ENCODE results near the gene BAZ2A. TPM values are rescaled to one million over a fixed set of nuclear protein-coding genes. Genes with fewer than 3 reads are reported as not detected.
A peak's percentile ranks its signal among the peaks of the same experiment; 100 is the strongest.

The BAZ2A gene
- total RNA-seq, result 116 and 122 TPM in 2 replicates
- long read RNA-seq, partial matches to known transcripts, result 19 of 30 reads
- long read RNA-seq, other reads (novel, unspliced or antisense), result 11 of 30 reads

DNA sequence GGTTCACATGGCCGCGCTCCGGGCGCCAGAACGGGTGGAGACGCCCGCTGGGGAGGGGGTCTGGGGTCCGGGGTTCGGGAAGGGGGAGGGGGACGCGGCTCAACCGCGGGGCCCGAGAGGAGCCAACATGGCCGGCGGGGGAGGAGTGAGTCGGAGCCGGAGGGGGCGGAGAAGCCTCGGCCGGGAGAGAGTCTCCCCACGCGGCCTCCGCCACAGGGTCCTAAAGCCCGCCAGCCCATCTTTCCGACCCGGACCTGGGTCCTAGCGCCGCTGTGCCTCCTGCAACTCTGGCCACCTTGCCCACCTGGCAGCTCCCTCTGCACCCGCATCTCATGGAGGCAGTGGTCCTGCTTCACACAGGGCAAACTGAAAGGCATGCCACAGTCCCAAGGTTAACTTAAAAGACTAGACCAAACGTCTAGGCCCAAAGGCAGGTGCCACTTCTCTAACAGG lies at the start of gene BAZ2A:
Gene BAZ2A, minus strand, starts transcription at position 147 of the 453 bp plus-strand sequence. CDS start 12,796 bp downstream, outside the sequence.
- Mint-ChIP-seq H3K4me3 (peak within 1 kb of the TSS; percentile 97), H3K27ac (ENCODE audit: unreplicated experiment) (peak within 1 kb of the TSS; percentile 95), H3K36me3 (ENCODE audit: low read depth) (no peaks in the 10 kb centered on the region), H3K9me3 (no peaks in the 10 kb centered on the region), H3K4me1 (peaks cover 73% of the 10 kb centered on the region), H3K27me3 (ENCODE audit: low read depth) (no peaks in the 10 kb centered on the region)
- no peak for TF ChIP-seq CTCF (conservative IDR thresholded peaks at IDR 0.05)
- DNase-seq (ENCODE audit: low read depth, low spot score), result peak; percentile 84

- Mint-ChIP-seq H3K36me3 (ENCODE audit: low read depth) (peaks cover 6% of the 10 kb centered on the region), H3K4me3 (peak overlapping the region; percentile 71), H3K4me1 (peaks cover 27% of the 10 kb centered on the region), H3K9me3 (no peaks in the 10 kb centered on the region), H3K27me3 (ENCODE audit: low read depth) (no peaks in the 10 kb centered on the region), H3K27ac (ENCODE audit: unreplicated experiment) (no peak overlapping the region)
- TF ChIP-seq CTCF (conservative IDR thresholded peaks at IDR 0.05), result no peak
- DNase-seq (ENCODE audit: low read depth, low spot score), result no peak
Observed at GRCh38 chr12:56678852-56679251, 48.7 kb upstream of the BAZ2A start.

GRCh38 chr12:56677680-56678079 lies 47.6 kb upstream of the BAZ2A start:
- Mint-ChIP-seq H3K36me3 (ENCODE audit: low read depth) (peaks cover 5% of the 10 kb centered on the region), H3K27ac (ENCODE audit: unreplicated experiment) (no peak overlapping the region), H3K4me3 (no peak overlapping the region), H3K9me3 (no peaks in the 10 kb centered on the region), H3K27me3 (ENCODE audit: low read depth) (no peaks in the 10 kb centered on the region), H3K4me1 (peaks cover 26% of the 10 kb centered on the region)
- no peak for TF ChIP-seq CTCF (conservative IDR thresholded peaks at IDR 0.05)
- DNase-seq (ENCODE audit: low read depth, low spot score), result no peak

GRCh38 chr12:56676851-56677580 lies 46.9 kb upstream of the BAZ2A start:
- Mint-ChIP-seq H3K9me3 (no peaks in the 10 kb centered on the region), H3K27ac (ENCODE audit: unreplicated experiment) (no peak overlapping the region), H3K36me3 (ENCODE audit: low read depth) (peaks cover 2% of the 10 kb centered on the region), H3K27me3 (ENCODE audit: low read depth) (no peaks in the 10 kb centered on the region), H3K4me1 (peaks cover 24% of the 10 kb centered on the region), H3K4me3 (no peak overlapping the region)
- no peak for DNase-seq (ENCODE audit: low read depth, low spot score)
- TF ChIP-seq CTCF (conservative IDR thresholded peaks at IDR 0.05), result no peak

DNA sequence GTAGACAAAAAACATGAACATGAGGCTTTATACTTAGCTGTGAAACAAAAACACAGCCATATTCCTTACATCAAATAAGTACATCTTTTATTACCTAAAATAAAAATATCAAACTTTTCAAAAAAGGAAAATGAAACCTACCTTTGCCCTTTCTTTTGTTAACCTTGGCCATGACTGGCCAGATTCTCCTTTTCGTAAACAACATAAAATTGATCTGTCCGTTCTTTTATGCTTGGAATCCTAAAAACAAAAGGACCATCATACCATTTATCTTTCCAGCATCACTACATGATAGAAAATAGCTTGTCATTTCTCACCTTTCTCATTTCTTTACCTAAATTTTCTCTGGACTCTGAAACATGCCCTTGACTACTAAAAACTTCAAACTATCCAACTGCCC lies 41.5 kb upstream of the BAZ2A start:
- no peak for DNase-seq (ENCODE audit: low read depth, low spot score)
- peaks cover 8% of the 10 kb centered on the region for H3K4me1 Mint-ChIP-seq
- no peaks in the 10 kb centered on the region for H3K27me3 Mint-ChIP-seq (ENCODE audit: low read depth)
- no peak overlapping the region for H3K4me3 Mint-ChIP-seq
- peaks cover 17% of the 10 kb centered on the region for H3K36me3 Mint-ChIP-seq (ENCODE audit: low read depth)
- no peak for TF ChIP-seq CTCF (conservative IDR thresholded peaks at IDR 0.05)
- H3K9me3 Mint-ChIP-seq, result no peaks in the 10 kb centered on the region
- no peak overlapping the region for H3K27ac Mint-ChIP-seq (ENCODE audit: unreplicated experiment)

All from neural crest cell (in vitro differentiated cells).